Activated CD8-positive, alpha-beta memory T cell treated with anti-CD3 and anti-CD28 coated beads for 36 hours (primary cell): Measurements from ENCODE around the gene CDK4. TPM values are rescaled to one million over a fixed set of nuclear protein-coding genes. Genes with fewer than 3 reads are reported as not detected.

ENCODE experiments used
- CTCF ChIA-PET: fragments of 350-600 bp; sonication (Branson Sonifier 250); formaldehyde crosslinking; loops from one replicate; lab custom pipeline; 2021; ENCODE audit warnings: antibody characterized with exemption; lab: Charles Lee
- POLR2A ChIA-PET: fragments of 350-600 bp; sonication (Branson Sonifier 250); formaldehyde crosslinking; loops from one replicate; lab custom pipeline; 2021; ENCODE audit warnings: antibody characterized with exemption; lab: Charles Lee
- total RNA-seq, 2 experiments: library from RNA; stranded (reverse); gene quantifications; one replicate each; pipeline ENCODE4 v1.2.3, GENCODE V29; 2021

The CDK4 gene
- total RNA-seq, 2 experiments from 2014 or later: 297 to 307 TPM

DNA sequence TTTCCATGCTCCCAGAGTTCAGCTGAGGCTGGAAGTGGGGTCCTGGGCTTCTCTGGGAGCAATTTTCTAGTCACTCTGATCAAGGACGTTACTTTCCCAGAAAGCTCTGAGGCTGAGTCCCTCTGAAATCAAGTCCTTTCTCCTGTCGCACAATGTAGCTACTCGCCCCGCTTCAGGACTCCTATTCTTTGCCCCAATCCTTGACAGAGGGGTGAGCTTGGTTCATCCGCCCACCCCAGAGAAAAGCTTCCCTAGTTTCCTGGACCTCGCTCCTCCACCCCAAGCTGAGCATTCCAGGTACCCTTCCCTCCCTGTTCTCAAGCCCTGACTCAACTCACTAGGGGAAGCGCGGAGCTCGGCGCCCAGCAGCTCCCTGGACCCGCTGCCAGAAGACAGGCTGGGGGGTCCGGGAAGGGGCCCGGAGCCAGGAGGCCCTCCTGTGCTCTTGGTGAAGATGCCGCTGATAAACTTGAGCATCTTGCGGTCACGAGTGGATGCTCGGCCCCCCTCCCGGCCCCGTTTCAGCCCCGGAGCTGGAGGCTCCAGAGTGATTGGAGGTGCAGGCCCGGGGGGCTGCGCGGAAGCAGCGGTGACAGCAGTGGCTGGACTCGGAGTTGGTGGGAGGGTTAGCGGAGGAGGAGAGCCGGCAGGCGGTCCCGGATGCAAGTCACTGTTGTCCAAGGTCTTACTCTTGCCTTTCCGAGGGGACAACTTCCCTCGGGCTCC is 15.2 kb downstream of the CDK4 start:
- POLR2A ChIA-PET: no interaction called here
- CTCF ChIA-PET: no interaction called here

DNA sequence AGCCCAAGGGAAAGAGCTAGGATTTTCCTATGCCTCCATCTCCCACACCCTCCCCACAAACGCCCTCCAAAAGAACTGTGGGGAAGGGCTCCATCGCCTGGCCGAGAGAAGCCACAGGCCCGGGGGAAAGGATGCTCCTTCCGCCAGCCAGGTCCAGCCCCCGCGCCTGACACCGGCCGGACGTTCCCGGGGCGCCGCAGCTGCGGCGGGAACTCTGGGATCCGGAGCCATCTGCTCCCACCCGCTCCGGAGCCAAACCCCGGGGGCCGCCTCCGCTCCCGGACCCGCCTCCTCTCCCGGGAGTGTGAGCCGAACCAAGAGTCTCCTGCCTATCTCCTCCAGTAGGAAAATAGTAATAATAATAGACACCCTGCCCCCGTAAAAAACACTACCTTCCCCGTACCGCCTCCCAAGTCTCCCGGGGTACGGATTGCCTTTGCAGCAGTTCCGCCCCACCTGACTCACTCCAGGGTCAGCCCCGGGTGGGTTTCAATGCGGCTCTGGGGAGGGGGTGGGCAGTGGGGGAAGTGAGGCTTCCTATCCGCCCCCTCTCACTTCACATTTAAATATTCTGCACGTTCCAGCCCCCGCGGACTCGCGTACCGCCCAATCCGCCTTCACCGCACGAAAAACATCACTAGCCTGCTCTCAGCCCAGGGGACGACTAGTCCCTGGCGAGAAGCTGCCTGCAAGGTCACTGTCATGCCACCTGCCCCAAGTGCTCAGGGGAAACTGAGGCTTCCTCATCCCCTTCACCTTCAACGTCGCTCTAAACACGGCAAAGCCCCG is 16.0 kb downstream of the CDK4 start:
- POLR2A ChIA-PET: no interaction called here
- CTCF ChIA-PET: no interaction called here

DNA sequence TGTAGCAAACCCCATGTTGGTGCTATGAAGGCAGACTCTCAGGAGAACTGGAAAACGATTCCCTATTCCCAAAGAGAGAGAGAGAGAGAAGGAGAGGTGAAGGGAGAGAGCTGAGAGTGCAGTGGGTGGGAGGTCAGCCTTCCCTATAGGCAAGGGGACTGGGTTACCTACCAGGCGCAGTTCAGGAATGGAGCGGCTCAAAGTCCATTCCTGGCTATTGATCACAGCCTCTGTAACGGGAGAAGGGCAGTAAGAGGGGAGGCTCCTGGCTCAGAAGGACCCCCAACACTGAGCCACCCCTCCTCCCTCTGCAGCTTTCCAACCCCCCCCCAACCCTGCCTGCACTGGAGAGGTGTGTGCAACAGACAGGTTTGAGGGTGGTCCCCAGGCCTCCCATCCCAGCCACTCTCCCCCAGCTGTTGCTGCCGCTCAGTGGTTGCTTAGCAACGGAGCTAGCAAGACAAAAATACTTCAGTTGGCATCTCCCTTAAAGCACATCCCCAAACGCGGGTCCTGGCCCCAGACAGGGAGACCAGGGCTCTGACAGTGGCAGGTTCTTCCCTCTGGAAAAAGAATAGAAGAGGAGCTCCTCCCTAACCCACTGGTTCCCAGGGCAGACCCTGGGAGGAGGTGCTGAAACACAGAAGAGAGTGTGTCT is 16.8 kb downstream of the CDK4 start:
- ChIA-PET CTCF (no interaction called here), POLR2A (no interaction called here)

- ChIA-PET POLR2A (no interaction called here), CTCF (no interaction called here)
These were observed 17.5 kb downstream of the CDK4 start for GRCh38 chr12:57734591-57734990.

DNA sequence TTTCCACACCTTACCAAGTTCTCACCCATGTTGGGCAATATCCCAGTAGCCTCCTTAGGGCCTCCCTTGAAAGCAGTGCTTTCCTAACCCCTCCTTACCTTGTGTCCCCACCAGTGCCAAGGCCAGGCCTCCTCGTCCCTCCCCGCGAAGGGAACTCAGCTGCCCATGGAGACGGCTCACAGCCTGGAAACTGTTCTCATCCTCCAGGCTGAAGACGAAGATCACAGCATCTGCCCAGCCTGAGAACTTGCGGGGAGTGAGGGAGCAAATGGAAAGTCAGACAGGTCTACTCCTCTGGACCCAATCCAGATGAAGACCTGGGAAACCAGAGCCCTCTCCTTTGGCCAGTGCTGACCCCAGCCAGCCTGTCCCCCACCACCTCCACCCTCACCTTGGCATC is 18.2 kb downstream of the CDK4 start:
- POLR2A ChIA-PET: no interaction called here
- CTCF ChIA-PET: no interaction called here

GRCh38 chr12:57732726-57733593 is 19.1 kb downstream of the CDK4 start:
- ChIA-PET POLR2A (no interaction called here), CTCF (no interaction called here)

DNA sequence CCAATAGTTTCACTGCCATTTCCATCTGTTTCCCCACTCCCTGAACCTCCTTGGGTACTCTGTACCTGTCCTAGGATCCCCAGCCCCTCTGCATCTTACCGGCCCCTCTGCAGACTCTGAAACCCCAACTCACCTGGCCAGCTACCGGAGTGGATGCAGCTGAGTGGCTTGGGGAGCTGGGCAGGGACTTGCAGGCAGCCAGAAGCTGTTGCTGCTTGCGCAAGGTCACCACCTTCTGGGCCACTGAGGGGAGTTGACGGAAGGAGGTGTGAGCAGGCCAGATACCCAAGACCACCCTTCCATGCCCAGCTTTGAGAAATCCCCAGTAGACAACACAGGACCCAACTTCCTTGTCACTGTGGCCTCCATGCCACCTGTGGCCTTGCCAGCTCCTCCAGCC is 19.8 kb downstream of the CDK4 start:
- ChIA-PET CTCF (no interaction called here), POLR2A (no interaction called here)

DNA sequence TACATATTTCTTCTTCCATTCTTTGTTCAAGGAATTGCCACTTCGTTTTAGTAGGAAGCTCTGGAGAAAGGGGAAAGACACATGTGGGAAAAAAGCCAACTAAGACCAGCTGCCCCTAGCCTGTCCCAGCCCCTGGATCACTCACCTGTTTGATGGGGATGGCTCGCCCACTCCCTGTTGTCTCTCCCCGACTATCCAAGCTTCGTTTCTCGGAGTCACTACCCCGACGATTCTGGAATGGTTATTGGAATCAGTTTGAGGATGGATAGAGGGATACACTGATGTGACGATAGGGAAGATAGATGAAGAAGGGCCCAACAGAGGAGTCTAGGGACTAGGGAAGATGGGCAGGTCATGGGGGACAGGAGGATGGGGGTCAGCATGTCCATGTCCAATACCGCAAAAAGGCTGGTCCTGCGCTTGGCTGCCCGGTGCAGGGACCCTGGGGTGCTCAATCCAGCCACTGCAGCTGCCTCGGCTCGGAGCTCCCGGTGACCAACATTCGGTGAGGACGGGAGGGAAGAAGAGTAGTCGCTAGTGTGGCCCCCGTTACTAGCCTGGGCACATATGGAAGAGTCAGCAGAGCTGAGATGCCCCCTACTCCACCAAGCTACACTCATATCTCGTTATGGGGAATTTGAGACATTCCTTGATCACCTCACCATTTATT is 20.6 kb downstream of the CDK4 start:
- ChIA-PET POLR2A (no interaction called here), CTCF (no interaction called here)

- POLR2A ChIA-PET: no interaction called here
- CTCF ChIA-PET: interaction anchor here (1.1 kb wide), 1 partner anchor 10 kb away, joined by 3 read pairs; no protein-coding TSS in a partner anchor
These were observed 21.6 kb downstream of the CDK4 start for GRCh38 chr12:57730336-57731067.

DNA sequence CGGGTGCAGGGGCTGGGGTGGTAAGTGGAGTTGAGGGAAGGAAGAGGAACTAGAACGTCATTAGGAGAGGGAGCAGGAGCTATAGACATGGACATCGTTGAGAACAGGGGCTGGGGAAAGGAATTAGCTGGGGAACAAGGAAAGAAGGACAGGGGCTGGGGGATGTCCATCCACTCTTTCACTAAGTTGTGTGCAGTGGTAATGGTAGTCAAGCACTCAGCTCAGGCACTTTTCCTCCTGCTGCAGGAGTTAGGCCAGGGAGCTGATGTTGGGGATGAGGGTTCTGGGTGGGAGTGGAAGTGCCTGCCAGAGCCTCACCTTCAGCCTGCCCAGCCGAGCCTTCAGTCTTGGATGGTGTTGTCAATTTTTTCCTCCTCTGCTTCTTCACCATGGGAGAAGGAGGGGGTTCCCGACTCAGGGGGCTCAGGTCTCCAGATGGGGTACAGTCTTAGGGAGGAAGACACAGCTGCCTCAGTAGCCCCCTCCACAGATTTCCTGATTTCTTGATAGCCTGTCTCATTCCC is 22.7 kb downstream of the CDK4 start:
- ChIA-PET CTCF (interaction anchor here (1.1 kb wide), 1 partner anchor 9 kb away, joined by 3 read pairs; no protein-coding TSS in a partner anchor), POLR2A (no interaction called here)

GRCh38 chr12:57727758-57728395 is 24.2 kb downstream of the CDK4 start:
- ChIA-PET CTCF (no interaction called here), POLR2A (no interaction called here)

DNA sequence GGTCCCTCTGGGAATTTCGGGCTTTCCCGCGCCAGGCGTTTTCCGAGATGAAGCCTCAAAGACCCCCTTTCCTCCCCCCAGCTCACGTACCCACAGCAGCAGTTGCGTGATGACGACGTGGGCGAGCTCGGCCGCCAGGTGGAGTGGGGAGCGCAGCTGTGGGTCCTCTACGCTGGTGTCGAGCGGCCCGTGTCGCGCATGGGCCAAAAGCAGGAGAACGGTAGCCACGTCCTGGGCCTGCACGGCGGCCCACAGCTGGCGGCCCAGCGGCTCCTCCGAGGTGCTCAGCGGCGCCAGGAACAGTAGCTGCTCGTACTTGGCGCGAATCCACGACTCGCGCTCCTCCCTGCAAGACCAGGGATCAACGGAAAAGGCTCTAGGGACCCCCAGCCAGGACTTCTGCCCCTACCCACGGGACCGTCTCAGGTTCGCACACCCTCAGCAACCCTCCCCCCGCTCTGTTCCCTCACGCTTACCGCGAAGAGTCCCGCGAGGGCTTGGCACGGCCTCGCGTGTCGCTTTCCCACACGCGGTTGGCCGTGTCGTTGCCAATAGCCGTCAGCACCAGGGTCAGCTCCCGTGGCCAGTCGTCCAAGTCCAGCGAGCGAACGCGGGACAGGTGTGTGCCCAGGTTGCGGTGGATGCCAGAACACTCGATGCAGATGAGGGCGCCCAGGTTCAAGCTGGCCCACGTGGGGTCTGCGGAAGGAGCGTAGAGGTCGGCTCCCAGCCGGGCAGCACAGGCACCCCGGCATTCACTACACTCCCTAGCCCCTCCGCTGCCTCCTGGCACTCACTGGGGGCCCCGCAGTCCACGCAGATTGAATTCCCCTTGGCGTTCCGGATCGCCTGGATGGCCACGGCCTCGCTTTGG is 25.0 kb downstream of the CDK4 start:
- ChIA-PET POLR2A (no interaction called here), CTCF (no interaction called here)

DNA sequence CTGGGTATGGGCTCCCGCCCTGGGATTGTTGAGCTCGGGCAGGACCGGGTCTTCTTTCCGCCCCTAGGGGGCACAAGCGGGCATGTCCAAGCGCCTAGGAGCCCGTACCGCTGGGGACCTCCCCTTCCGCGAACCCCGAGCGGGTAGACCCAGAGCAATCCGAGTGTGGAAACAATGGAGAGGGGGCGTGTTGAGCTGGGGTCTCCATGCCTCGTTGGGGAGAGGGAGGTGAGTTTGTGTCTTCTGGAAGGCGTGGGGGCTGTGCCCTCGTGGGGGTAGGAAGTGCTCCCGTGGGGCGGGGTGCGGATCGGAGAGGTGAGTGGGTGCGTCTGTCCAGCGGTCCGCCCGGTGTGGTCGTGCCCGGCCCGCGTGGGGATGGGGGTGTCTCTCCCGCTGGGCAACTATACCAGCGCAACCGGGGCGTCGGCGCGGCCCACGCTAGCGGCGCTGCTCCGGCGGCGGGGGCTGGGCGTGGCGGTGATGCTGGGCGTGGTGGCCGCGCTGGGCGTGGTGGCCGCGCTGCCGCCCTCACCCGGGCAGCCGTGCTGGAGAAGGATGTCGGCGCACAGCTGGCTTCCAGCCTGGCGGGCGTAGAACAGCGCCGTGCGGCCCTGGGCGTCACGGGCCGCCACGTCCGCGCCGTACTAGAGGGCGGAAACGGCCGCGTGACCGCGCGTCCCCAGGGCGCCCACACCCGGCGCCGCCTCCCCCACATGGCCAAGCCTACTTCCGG is 25.8 kb downstream of the CDK4 start:
- CTCF ChIA-PET: interaction anchor here (0.8 to 1.4 kb wide), 2 partner anchors 9 to 15 kb away, joined by 4 to 6 read pairs; no protein-coding TSS in a partner anchor
- POLR2A ChIA-PET: no interaction called here

DNA sequence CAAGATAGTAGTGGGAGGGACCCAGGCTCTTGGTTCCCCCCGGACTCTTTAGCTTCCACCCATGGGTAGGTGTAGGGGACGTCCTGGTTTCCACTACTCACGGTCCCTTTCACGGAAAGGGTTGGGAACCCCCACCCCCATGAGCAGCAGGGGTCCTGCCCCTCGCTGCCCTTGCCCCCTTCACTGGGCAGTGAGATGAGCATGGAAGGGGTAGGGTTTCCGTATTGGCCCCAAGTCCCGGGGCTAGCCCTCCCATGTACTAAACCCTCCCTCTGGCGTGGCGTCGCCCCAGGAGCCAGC is 26.3 kb downstream of the CDK4 start:
- POLR2A ChIA-PET: no interaction called here
- CTCF ChIA-PET: interaction anchor here (0.8 to 1.4 kb wide), 2 partner anchors 9 to 15 kb away, joined by 4 to 6 read pairs; no protein-coding TSS in a partner anchor

- ChIA-PET POLR2A (no interaction called here), CTCF (interaction anchor here (0.8 to 1.4 kb wide), 2 partner anchors 8 to 16 kb away, joined by 4 to 6 read pairs; no protein-coding TSS in a partner anchor)
These were observed 27.0 kb downstream of the CDK4 start for GRCh38 chr12:57724936-57725740.
